Stimulated activated CD4-positive, alpha-beta T cell treated with anti-CD3 and anti-CD28 coated beads, Interleukin-12 subunit alpha, Interleukin-12 subunit beta, amount 100 ng/mL, for 4 hours (primary cell): ENCODE data around the gene PXDC1.
"Not testable (repeated sequence)": the region's sequence is repeated elsewhere in the genome, so short reads cannot be mapped to it uniquely, and the experiment has no call there.

ENCODE experiments used
- DNase-seq: peaks from one replicate; pipeline ENCODE4 v3.0.0-alpha.2; 2020

The PXDC1 gene

DNA sequence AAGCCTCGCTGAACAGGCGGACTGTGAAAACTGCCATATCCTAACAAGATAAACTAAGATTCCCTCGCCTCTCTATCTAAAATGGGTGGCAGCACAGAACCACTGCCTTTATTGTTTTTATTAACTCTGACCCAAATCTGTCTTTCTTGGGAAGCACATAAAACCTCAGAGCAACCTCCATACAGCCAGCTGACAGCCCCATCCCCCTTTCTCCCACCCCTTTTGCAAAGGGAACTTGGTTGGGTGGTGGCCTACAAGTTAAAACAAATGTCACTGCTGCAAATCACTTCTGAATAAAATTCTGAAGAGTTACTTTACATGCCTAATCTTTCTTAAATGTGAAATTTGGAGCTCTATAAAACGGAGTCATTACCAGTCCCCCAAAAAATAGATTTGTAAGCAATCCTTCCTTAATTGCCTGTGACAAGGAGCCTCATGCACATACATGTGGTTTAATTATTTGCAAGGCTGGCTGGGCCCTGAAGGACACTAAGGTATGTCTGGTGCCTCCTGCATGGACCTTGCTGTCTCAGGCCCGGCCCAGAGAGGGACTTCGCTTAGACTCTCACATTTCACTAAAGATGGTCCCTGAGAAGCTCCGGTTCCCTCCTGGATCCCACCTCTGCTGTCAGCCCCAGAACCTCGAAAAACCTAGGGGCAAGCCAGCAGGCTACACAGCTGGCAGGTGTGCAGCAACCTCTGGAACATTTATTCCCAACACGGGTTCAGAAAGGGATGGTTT lies 21.7 kb downstream of the PXDC1 start:
- no peak for DNase-seq

DNA sequence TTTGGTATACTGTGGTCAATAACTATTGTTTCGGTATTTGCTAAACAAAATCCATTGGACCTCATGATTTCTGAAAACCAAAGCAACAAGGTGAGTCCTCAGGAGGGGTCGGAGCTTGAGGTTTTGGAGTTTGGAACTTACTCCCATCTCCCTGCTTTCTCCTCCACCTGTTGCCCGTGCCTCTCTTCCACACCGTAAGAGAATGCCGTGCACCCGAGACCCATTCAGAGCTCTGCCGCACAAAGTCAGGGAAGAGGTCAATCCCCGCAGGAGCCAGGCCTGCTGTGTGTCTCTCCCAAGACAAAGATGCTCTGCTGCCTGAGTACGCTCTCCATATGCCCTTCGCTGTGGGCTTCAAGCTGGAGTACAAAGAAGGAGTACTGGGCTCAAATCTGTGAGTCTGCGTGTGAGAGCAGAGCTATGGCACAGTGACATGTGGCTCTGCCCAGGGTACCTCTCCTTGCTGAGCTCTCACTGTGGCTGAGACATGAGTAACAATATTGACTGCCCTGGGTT lies 23.9 kb downstream of the PXDC1 start:
- no peak for DNase-seq

- DNase-seq, result no peak
Measured at GRCh38 chr6:3727036-3727435, 24.5 kb downstream of the PXDC1 start.

GRCh38 chr6:3726421-3726820 lies 25.1 kb downstream of the PXDC1 start:
- DNase-seq, result no peak

- DNase-seq, result no peak
Measured at GRCh38 chr6:3725145-3726047, 26.1 kb downstream of the PXDC1 start.

DNA sequence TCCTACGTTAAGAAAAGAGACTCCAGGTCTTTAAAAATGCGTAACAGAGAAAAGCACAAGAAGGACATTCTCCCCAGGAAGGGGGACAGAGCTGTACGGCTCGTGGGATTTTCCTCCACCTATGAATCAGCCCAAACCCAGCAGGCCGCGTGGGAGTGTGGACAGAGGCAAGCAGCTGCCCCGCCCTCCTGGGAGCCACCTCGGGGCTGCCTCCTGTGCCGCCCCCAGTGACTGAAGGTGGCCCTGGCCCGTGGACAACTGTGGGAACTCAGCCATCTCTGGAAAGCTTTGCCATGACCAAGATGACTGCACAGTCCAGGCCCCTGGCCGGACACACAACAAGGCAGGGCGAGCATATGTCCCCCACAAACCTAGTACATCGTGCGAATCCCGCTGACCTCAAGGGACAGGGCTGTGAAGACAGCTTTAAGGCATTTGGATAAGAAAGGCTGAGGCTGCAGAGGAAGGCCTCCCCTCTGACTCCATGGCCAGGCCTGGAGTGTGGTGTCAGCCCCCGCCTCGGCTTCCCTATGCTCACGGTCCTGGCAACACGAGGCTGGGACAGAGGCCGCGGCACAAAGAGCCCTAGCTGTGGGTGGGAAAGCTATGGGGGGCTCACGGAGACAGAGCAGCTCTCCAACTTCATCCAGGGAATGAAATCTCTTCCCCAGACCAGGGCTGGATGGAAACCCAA lies 26.9 kb downstream of the PXDC1 start:
- no peak for DNase-seq

- DNase-seq, result no peak
Measured at GRCh38 chr6:3723966-3724365, 27.5 kb downstream of the PXDC1 start.

DNA sequence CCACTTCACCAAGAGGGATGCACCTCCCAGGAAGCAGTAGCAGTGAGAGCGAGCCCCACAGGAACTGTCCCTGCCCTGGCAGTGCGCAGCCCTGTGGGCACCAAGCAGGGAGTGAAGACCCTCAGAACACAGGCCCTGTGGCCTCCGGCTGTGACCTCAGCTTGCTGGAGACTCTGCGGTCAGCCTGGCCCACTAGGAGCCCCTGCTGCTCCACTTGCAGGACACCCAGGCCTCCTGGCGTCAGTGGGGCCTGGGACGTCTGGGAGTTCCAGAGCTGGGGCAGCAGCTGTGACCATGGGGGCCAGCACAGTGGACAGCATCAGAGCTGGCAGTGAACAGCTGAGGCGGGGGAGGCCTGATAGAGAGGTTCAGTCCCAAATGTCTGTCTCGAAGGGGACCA lies 28.3 kb downstream of the PXDC1 start:
- no peak for DNase-seq

DNA sequence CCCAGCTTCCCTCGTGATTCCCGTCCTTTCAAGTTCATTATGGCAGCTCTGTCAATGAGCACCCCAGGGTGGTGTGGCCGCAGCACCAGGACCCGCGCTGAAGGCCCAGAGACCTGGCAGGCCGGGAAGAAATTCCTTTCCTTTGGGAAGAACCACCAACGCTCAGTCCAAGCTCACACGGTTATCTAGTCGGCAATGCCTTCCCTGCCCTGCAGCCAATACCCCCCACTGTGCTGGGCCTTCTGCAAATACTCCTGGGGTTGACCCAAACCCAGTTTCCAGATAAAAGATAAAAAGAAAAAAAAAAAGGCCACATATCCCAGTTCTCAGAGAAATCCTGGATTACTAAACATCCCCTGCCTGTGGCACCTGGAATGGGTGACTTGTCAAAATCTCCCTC lies 28.7 kb downstream of the PXDC1 start:
- no peak for DNase-seq

DNA sequence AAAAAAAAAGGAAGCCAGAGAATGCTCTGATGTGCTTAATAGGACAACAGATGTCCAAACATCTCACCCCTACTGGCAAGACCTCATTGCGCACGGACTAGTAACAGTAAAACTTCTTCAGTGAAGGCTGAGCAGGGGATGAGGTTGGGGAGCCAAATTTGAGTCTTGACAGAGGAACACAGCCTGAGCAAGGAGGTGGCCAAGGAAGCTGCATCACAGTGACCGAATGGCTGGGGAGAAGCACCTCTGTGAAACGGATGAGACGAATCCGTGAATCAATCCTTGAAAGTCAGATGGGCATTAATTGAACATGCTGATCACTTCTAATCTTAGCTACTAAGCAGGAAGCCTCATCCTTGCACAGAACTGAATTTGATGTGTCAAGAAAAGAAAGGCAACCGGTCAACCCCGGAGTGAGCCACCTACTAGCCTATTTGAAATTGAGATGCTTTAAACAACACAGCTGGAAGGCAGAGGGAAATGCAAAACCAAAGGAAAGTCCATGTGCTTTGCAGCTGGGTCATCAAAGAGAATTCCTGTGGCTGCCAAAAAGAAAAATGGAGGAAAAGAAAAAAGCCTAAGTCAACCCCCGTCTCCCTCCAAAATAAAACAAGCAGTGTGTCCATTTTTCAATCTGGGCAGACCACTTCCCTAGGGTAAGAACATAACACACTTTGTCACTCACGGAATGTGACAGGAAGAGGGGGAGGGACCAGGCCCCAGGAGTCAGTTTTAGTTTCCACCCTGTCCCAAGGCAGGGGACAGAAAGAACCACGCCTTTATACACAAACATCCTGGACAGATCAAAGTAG lies 29.5 kb downstream of the PXDC1 start:
- DNase-seq, result no peak

DNA sequence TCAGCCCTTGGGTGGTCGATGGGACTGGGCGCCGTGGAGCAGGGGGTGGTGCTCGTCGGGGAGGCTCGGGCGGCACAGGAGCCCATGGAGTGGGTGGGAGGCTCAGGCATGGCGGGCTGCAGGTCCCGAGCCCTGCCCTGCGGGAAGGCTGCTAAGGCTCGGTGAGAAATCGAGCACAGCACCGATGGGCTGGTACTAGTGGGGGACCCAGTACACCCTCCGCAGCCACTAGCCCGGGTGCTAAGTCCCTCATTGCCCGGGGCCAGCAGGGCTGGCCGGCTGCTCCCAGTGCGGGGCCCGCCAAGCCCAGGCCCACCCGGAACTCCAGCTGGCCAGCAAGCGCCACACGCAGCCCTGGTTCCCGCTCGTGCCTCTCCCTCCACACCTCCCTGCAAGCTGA lies 30.7 kb downstream of the PXDC1 start:
- DNase-seq, result not testable (repeated sequence)

DNA sequence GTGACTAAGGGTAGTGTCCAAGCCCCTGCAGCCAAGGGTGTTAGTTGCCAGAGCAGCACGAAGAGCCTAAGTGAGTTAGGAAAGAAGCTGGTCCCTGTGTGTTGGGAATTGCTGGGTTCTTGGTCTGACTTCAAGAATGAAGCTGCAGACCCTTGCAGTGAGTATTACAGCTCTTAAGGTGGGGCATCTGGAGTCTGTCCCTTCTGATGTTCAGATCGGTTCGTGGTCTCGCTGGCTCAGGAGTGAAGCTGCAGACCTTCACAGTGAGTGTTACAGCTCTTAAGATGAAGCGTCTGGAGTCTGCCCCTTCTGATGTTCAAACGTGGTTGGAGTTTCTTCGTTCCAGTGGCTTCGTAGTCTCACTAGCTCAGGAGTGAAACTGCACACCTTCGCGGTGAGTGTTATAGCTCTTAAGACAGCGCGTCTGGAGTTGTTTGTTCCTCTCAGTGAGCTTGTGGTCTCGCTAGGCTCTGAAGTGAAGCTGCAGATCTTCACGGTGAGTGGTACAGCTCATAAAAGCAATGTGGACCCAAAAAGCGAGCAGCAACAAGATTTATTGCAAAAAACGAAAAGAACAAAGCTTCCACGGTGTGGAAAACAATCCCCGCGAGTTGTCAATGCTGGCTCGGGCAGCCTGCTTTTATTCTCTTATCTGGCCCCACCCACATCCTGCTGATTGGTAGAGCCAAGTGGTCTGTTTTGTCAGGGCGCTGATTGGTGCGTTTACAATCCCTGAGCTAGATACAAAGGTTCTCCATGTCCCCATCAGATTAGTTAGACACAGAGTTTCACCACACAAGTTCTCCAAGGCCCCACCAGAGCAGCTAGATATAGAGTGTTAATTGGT lies 31.8 kb downstream of the PXDC1 start:
- DNase-seq, result no peak

- no peak for DNase-seq
Measured at GRCh38 chr6:3718407-3718806, 33.1 kb downstream of the PXDC1 start.

GRCh38 chr6:3715285-3715684 lies 36.2 kb downstream of the PXDC1 start:
- DNase-seq, result no peak

GRCh38 chr6:3714768-3715167 lies 36.7 kb downstream of the PXDC1 start:
- no peak for DNase-seq

GRCh38 chr6:3714111-3714510 lies 37.4 kb downstream of the PXDC1 start:
- no peak for DNase-seq

GRCh38 chr6:3712827-3713665 lies 38.5 kb downstream of the PXDC1 start:
- no peak for DNase-seq

DNA sequence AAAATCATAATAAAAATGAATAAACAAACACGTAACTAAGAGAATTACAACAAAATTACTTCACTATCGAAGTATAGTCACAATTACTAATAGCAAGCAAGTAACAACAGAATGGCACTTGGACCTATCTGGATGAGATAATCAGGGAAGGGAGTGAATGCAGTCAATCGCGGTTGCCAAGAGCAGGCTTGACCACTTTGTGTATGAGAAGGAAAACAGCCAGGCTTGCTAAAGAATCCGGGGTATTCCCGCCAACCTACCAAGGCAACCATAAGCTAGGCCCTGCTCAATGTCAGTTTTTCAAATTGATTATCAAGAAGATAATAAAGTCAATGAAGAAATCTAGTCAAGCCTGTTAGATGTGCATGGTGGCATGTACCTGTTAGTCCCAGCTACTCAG lies 39.7 kb downstream of the PXDC1 start:
- DNase-seq, result no peak

DNA sequence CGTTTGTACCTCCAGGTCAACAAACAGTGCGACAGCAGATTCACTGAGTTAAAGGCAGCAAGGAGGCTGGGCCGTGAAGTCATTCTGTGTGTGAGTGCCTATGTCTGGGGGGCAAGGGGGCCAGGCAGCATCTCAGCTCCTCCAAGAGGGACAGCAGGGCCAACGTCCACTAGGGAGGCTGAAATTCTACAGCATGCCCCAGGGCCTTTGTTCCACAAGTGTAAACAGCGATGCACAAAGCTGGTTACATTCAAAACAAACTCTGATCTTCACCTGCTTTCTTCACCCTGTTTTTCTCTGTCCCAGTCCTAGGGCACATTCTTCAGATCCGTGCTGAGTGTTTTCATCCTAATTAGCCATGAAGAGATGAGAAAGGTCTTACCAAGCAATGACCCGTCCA lies 41.1 kb downstream of the PXDC1 start:
- DNase-seq, result no peak

DNA sequence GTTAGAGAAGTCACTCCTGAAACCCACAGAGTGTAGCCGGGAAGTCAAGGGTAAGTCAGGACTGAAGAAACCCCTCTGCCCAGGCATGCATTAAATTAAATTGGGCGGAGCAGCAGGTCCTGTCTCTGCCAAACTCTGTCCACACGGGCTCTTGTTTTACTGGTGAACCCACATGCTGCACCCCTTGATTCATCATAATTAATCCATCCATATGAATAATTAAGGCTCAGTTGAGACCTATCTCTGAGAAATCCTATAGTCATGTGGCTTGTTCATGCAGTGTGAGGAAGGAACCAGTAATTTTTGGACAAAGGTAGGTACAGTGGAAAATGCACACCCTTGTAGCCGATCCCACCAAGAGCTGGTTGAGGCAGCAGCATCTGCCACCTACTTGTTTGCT lies 43.0 kb downstream of the PXDC1 start:
- no peak for DNase-seq
